Measurements from ENCODE around the gene PLTP. TPM values are rescaled to one million over a fixed set of nuclear protein-coding genes. Genes with fewer than 3 reads are reported as not detected.

PLTP gene
- total and polyA plus RNA-seq, 2 of the 13 experiments (the other 11 are each of a cell fraction or from before 2014, with no cell fraction given) = 16.9 to 28.6 TPM

DNA sequence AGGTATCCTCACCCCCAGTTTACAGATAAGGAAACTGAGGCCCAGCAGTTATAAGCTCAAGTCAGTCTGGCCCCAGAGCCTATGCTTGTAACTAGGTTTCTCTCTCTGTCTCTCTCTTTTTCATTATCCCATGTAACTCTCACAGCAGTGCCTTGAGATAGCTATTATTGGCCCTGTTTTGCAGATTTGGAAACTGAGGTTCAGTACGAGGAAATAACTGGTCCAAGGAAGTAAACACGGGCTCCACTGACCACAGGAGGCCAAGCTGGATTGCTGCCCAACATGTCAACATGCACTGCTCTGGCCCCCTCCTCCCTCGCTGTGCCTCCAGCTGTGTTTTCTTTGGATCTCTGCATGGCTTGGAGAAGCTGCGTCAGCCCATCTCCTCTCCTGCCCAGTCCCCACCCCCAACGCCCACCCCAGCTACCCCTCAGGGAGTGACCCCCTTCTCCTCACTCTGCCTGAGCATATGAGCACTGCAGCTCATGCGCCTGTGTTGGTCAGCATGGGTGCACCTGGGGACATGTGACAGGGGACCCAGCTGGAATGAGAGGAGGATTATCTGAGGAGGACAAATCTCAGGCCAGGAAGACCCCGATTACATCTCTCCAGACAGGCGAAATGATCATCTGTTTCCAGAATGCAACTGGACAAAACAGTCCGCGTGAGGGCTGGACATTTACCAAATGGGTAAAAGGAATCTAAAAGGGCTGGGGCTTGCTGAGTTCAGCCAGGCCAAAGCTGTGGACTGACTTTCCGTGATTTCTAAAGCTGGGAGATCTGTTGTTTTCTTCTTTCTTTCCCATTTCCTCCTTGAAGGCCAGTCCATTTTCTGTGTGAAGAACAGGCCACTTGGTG is 7.8 kb upstream of the PLTP start (continued):
- TF ChIP-seq, protein P1, sequence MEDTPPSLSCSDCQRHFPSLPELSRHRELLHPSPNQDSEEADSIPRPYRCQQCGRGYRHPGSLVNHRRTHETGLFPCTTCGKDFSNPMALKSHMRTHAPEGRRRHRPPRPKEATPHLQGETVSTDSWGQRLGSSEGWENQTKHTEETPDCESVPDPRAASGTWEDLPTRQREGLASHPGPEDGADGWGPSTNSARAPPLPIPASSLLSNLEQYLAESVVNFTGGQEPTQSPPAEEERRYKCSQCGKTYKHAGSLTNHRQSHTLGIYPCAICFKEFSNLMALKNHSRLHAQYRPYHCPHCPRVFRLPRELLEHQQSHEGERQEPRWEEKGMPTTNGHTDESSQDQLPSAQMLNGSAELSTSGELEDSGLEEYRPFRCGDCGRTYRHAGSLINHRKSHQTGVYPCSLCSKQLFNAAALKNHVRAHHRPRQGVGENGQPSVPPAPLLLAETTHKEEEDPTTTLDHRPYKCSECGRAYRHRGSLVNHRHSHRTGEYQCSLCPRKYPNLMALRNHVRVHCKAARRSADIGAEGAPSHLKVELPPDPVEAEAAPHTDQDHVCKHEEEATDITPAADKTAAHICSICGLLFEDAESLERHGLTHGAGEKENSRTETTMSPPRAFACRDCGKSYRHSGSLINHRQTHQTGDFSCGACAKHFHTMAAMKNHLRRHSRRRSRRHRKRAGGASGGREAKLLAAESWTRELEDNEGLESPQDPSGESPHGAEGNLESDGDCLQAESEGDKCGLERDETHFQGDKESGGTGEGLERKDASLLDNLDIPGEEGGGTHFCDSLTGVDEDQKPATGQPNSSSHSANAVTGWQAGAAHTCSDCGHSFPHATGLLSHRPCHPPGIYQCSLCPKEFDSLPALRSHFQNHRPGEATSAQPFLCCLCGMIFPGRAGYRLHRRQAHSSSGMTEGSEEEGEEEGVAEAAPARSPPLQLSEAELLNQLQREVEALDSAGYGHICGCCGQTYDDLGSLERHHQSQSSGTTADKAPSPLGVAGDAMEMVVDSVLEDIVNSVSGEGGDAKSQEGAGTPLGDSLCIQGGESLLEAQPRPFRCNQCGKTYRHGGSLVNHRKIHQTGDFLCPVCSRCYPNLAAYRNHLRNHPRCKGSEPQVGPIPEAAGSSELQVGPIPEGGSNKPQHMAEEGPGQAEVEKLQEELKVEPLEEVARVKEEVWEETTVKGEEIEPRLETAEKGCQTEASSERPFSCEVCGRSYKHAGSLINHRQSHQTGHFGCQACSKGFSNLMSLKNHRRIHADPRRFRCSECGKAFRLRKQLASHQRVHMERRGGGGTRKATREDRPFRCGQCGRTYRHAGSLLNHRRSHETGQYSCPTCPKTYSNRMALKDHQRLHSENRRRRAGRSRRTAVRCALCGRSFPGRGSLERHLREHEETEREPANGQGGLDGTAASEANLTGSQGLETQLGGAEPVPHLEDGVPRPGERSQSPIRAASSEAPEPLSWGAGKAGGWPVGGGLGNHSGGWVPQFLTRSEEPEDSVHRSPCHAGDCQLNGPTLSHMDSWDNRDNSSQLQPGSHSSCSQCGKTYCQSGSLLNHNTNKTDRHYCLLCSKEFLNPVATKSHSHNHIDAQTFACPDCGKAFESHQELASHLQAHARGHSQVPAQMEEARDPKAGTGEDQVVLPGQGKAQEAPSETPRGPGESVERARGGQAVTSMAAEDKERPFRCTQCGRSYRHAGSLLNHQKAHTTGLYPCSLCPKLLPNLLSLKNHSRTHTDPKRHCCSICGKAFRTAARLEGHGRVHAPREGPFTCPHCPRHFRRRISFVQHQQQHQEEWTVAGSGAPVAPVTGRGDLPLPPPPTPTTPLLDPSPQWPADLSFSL (CRISPR knock-in tag; IDR thresholded peaks at IDR 0.05) = no peak
- TF ChIP-seq, protein P2, sequence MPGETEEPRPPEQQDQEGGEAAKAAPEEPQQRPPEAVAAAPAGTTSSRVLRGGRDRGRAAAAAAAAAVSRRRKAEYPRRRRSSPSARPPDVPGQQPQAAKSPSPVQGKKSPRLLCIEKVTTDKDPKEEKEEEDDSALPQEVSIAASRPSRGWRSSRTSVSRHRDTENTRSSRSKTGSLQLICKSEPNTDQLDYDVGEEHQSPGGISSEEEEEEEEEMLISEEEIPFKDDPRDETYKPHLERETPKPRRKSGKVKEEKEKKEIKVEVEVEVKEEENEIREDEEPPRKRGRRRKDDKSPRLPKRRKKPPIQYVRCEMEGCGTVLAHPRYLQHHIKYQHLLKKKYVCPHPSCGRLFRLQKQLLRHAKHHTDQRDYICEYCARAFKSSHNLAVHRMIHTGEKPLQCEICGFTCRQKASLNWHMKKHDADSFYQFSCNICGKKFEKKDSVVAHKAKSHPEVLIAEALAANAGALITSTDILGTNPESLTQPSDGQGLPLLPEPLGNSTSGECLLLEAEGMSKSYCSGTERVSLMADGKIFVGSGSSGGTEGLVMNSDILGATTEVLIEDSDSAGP (CRISPR knock-in tag; IDR thresholded peaks at IDR 0.05; ENCODE audit: borderline replicate concordance) = peak; percentile 33; the same call in 1 of the 2 replicates
- TF ChIP-seq, protein P3, sequence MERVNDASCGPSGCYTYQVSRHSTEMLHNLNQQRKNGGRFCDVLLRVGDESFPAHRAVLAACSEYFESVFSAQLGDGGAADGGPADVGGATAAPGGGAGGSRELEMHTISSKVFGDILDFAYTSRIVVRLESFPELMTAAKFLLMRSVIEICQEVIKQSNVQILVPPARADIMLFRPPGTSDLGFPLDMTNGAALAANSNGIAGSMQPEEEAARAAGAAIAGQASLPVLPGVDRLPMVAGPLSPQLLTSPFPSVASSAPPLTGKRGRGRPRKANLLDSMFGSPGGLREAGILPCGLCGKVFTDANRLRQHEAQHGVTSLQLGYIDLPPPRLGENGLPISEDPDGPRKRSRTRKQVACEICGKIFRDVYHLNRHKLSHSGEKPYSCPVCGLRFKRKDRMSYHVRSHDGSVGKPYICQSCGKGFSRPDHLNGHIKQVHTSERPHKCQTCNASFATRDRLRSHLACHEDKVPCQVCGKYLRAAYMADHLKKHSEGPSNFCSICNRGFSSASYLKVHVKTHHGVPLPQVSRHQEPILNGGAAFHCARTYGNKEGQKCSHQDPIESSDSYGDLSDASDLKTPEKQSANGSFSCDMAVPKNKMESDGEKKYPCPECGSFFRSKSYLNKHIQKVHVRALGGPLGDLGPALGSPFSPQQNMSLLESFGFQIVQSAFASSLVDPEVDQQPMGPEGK (CRISPR knock-in tag; IDR thresholded peaks at IDR 0.05) = peak; percentile 75
- peak; percentile 77 for TF ChIP-seq HDAC1 (CRISPR knock-in tag; IDR thresholded peaks at IDR 0.05)
- TF ChIP-seq, protein P4, sequence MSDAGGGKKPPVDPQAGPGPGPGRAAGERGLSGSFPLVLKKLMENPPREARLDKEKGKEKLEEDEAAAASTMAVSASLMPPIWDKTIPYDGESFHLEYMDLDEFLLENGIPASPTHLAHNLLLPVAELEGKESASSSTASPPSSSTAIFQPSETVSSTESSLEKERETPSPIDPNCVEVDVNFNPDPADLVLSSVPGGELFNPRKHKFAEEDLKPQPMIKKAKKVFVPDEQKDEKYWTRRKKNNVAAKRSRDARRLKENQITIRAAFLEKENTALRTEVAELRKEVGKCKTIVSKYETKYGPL (CRISPR knock-in tag; IDR thresholded peaks at IDR 0.05) = no peak
- no peak for TF ChIP-seq CC2D1A (CRISPR knock-in tag; IDR thresholded peaks at IDR 0.05)
- TF ChIP-seq, protein P5, sequence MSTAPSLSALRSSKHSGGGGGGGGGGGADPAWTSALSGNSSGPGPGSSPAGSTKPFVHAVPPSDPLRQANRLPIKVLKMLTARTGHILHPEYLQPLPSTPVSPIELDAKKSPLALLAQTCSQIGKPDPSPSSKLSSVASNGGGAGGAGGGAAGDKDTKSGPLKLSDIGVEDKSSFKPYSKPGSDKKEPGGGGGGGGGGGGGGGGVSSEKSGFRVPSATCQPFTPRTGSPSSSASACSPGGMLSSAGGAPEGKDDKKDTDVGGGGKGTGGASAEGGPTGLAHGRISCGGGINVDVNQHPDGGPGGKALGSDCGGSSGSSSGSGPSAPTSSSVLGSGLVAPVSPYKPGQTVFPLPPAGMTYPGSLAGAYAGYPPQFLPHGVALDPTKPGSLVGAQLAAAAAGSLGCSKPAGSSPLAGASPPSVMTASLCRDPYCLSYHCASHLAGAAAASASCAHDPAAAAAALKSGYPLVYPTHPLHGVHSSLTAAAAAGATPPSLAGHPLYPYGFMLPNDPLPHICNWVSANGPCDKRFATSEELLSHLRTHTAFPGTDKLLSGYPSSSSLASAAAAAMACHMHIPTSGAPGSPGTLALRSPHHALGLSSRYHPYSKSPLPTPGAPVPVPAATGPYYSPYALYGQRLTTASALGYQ (CRISPR knock-in tag; IDR thresholded peaks at IDR 0.05) = peak; percentile 71; the same call in 1 of the 2 replicates
- TF ChIP-seq ZNF253 (CRISPR knock-in tag; IDR thresholded peaks at IDR 0.05; ENCODE audit: borderline replicate concordance) = no peak
- TF ChIP-seq SRSF4 (IDR thresholded peaks at IDR 0.05; ENCODE audit: low read depth, low read length, poor library complexity, severe bottlenecking) = no peak
- TF ChIP-seq PITX1 (CRISPR knock-in tag; IDR thresholded peaks at IDR 0.05) = 0 out of 2 replicates have a peak, but pooled peaks have one; percentile 9
- TF ChIP-seq FOSL2 (CRISPR knock-in tag; IDR thresholded peaks at IDR 0.05) = peak; percentile 42; the same call in 1 of the 2 replicates
- TF ChIP-seq, protein P6, sequence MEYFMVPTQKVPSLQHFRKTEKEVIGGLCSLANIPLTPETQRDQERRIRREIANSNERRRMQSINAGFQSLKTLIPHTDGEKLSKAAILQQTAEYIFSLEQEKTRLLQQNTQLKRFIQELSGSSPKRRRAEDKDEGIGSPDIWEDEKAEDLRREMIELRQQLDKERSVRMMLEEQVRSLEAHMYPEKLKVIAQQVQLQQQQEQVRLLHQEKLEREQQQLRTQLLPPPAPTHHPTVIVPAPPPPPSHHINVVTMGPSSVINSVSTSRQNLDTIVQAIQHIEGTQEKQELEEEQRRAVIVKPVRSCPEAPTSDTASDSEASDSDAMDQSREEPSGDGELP (IDR thresholded peaks at IDR 0.05; ENCODE audit: borderline replicate concordance, low read depth) = peak; percentile 97
- no peak for TF ChIP-seq ZNF136 (CRISPR knock-in tag; IDR thresholded peaks at IDR 0.05; ENCODE audit: low read depth)

Measured in HepG2 (cell line).